HG02798 (cell line): ENCODE measurements around the gene ACOXL.
"Not testable (repeated sequence)": the region's sequence is repeated elsewhere in the genome, so short reads cannot be mapped to it uniquely, and the experiment has no call there.

Source experiments
- ATAC-seq: cut with Tn5 transposase; IDR thresholded peaks from one replicate; pipeline ENCODE4 v1.9.1; 2021; ENCODE audit warnings: mild to moderate bottlenecking; ENCODE audit not compliant: unreplicated experiment, poor library complexity

ACOXL gene

GRCh38 chr2:110848071-110848470 lies 115.7 kb downstream of the ACOXL start:
- no peak for ATAC-seq

- ATAC-seq: no peak
Observed at GRCh38 chr2:110848519-110849030, 116.2 kb downstream of the ACOXL start.

DNA sequence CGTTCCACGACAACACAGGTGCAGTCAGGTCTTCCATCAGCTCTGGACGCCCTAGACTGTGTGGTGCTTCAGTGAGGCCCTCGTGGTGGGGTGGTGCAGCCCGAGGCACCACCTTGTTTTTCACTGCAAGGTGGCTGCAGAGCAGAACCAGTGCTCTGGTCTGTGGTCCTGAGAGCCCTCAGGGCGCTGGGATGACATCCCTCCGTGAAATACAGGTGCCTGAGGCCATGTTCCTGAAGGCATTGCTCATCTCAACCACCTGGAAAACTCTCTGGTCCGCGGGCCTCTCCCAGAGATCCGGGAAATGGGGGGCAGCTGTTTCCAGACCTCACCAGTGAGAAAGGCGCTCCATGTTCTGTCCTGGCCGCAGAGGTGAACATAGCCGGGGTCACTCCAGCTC lies 119.2 kb downstream of the ACOXL start:
- ATAC-seq: no peak

DNA sequence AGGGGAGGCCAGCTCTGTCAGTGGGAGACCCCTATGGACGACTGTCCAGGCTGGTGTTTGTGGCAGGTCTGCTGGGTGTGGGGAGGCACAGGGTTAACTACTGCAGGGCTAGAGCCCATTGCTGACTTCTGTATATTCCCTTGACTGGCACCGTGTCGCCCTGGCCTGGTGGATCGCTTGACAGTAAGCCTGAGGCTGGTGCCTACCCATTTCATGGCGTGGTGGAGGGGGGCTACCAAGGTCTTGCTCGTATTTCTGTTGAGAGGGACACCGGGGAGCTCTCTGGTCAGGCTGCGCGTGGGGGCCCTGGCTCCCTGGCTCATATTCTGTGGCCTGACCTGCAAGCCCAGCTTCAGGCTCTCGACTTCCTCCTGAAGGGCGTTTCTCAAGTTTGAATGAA lies 119.7 kb downstream of the ACOXL start:
- ATAC-seq: no peak

DNA sequence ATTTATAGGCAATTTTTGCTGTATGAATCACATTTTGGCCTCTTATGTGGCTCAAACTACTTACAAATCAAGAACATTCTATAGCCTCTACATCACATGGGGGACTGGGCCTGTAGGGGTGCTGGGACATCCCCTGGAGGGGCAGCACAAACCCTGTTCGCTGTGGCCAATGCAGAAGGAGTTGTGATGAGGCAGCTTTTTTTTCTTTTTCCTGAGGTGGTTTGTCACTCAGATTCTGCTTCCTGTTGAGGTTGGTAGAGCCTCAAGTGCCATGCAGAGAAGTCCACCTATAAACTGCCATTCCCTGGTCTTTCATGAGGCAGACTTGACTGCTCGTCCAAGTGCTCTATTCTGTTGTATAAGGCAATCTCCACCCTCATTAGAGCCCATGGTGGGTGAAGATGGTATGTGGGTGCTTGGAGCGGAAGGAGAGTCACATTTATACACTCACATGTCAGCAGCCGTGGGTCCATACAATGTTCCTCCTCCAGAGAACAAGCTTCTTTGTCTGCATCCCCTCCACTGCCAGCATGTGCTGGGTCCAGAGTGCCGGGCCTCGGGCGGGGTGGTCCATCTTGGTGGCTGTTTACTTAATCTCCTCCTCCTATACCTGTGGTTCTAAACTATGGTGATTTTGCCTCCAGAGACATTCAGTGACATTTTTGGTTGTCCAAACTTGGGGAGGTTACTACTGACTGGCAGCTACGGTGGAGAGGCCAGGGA lies 120.3 kb downstream of the ACOXL start:
- ATAC-seq: no peak

DNA sequence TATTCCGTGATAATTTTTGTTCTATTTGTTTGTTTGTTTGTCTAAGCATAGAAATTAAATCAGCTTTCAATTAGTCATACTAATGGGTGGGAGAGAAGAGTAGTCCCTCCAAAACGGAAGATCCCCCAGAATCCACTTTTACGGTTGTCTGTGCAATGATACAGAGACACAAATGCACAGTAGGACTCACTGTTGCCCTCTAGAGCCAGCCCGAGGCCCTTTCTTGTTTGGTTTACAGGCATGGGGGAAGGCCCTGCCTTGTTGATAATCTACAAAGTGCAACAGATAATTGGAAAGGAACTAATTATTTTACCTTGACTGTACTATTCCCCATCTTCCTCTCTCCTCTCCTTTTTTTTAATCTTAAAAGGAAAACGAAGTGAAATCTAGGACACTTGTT lies 121.1 kb downstream of the ACOXL start:
- ATAC-seq: peak; percentile 31

DNA sequence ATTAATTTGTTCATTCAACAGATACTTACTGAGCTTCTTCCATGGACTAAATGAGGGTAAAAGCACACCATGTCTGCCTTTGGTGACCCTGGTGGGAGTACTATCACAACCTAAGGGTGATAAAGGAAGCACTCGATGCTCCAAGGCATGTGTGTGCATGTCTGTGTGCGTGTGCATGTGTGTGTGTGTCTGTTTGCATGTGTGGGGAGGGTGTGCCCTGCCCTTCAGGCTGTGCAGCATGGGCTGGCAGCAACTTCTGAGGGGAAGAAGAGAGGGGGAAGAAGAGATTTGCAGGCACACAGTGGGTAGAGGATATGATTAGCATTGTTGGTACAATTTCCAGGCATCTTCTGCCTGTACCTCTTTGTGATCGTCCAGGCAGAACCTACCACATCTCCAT lies 121.6 kb downstream of the ACOXL start:
- ATAC-seq: no peak

DNA sequence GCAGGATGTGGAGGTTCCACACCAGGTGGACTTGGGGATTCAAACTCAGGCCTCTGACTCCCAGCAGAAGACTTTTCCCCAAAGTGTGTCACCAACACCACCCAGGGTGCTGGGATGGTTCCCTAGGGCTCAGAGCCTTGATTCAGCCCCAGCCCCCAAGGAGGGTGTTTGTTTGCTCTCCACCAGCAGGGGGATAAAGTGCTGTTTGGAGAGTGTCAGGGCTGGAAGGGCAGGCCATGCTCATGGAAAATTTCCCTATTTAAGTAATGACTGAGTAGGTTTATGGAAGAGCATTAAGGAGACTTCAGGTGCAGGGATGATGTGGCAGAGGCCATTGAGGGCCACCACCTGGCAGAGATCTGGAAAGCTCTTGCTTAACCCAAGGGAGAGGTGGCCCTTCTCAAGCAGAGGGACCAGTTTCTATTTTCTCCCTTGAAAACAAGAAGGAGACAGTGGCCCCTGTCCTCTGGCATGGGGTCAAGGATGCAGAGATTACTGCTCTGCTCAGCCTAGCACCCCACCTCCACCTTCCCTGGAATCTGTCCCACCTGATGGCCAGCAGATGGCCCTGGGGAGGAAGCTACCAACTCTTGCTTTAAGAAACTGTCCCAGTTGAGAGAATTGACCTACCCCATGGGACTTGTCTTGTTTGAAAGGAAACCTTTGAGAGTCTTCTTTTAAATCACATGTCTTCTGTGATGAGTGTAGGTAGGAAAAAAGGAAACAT lies 122.1 kb downstream of the ACOXL start:
- ATAC-seq: no peak

DNA sequence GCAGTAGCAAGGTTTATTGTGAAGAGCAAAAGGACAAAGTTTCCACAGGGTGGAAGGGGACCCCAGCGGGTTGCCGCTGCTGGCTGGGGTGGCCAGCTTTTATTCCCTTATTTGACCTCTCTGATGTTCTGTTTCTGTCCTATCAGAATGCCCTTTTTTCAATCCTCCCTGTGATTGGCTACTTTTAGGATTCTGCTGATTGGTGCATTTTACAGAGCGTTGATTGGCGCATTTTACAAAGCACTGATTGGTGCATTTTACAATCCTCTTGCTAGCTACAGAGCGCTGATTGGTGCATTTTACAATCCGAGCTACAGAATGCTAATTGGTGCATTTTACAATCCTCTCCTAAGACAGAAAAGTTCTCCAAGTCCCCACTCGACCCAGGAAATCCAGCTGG lies 123.5 kb downstream of the ACOXL start:
- ATAC-seq: not testable (repeated sequence)

DNA sequence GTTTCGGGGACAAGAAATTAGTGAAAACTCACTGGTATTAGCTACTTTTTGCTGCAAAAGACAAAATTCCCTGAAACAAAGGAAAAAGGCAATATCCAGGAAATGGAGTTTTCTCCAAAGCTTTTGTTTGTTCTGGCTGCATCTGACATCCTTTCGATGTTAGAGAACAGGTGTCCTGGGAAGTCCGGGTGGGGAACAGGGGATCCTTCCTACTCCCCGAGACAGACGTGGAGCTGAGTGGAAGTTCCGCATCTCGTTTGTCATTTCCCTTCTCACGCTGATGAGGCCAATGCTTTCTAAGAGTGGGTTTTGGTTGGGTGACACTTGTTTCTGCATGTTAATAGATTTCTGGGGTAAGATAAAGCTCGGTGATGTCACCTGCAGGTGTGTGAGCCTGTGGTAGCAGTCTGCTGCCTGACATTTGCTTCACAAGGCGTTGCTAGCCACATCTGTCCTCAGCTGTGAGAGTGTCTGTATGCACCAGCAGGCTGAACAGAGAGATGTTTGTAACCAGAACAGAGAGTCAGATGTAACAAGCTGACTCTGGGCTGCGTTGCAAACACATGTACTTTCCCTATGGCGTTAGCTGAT lies 125.9 kb downstream of the ACOXL start:
- peak; percentile 91 for ATAC-seq

DNA sequence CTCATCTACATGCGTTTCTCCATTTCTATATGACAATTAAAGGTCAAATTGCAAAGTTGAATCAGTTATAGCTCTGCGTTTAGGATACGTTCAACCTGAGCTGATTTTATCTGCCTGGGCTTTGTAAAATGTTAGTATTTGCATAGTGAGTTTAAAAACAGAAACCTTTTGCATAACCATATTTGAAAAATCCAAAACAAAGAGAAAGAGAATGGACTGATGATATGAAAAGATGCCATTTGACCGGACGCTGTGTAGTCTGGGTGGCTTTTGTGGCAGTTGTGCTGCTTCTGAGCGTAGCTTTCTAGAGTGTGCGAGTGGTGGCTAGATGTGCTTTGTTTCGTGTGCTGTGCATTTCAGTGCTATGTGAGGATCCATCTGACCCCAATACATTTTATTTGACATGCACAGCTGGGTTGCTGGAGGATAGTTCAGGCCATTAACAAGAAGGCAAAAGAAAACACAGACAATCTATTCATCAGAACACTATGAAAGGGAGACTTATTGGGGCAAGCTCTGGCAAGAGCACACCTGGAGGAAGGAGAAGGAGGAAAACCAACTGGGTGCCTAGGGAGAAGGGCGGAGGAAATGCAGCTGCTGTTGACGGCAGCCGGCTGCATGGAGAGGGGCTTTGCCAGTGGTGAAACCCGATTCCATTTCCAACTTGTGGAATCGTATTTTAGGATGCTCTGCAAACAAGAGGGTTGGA lies 126.8 kb downstream of the ACOXL start:
- peak; percentile 34 for ATAC-seq

- ATAC-seq: no peak
Observed at GRCh38 chr2:110860630-110861029, 128.3 kb downstream of the ACOXL start.

DNA sequence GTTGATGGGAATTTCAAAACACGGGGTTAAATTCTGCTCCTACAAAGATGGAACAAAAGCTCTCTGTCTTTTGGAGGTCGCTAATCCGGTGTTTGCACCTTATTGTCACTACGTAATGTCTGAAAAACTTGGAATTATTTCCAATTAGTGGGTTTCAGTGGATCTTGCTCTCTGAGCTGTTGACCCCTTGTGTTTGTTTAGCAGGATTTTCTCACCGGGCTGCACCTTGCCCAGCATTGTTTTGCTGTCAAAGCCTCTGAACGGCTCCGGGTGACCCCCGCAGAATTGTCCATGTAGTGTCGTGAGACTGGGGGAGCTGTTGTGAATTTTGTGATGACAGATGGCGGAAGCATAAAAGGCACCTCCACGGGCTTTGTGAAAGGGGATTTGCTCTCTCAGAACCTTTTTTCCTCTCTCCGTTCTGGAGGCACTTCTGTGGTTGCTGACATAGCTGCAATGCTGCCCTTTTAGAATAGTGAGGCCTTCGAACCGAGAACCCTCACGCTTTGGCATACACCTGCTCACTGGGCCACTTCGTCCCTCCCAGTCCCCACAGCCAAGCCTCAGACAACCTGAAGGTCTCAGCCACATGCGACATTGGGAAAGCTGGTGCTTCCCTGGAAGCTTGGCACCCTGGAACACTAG lies 129.4 kb downstream of the ACOXL start:
- no peak for ATAC-seq

DNA sequence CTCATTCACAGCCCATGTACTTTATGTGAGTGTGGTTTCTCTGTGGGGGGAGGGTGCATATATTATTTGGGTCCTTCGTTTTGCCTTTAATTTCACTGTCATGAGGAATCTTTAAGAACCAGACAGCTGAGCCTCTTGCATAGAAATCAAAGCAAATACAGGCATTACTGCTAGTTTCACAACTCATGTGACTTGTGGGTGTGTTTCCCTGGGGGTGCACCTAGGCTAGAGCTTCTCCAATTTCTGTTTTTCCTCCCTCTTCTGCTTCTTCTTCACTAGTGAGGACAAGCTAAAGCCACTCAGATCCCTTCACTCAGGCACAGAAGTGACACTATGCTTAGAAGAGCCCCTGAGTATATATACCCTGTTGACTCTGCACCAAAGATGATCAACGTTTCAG lies 131.4 kb downstream of the ACOXL start:
- no peak for ATAC-seq

- ATAC-seq: no peak
Observed at GRCh38 chr2:110864176-110864575, 131.8 kb downstream of the ACOXL start.

DNA sequence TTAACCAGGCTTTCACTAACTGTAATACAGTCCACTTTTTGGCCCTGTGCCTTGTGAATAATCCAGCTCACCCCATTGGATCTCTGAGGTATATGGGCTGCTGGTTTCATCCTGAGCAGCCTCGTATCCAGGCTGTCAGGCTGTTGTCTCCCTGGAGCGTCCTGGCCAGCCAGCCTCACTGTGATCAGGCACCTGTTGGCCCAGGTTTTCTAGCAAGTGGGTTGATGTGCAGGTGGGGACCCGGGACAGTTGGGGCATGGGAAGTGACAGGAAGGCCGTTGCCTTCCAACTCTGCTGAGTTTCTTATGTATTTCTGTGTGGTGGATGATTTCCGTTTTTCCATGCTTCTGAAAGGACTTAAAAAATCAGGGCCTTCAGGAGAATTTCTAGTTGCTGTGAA lies 132.4 kb downstream of the ACOXL start:
- ATAC-seq: no peak

DNA sequence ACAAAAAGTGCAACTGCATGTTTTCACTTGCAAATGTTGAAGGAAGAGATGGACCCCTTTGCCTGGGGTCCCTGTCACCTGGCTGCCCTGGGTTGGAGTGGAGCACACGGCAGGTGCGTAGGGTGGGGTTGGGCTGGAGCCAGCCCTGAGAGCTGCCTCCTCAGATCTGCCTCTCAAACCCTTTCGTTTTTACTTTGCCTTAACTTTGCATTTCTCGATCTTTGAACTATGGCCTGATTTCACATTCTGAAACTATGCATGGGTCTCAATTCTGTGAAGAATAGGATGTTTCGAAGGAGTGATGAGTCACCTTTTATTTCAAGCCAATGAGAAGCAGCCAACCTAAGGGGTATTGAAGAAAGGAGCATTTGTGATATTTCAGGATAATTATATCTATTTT lies 132.8 kb downstream of the ACOXL start:
- peak; percentile 91 for ATAC-seq

GRCh38 chr2:110866045-110866444 lies 133.7 kb downstream of the ACOXL start:
- no peak for ATAC-seq

GRCh38 chr2:110866466-110866865 lies 134.1 kb downstream of the ACOXL start:
- no peak for ATAC-seq

DNA sequence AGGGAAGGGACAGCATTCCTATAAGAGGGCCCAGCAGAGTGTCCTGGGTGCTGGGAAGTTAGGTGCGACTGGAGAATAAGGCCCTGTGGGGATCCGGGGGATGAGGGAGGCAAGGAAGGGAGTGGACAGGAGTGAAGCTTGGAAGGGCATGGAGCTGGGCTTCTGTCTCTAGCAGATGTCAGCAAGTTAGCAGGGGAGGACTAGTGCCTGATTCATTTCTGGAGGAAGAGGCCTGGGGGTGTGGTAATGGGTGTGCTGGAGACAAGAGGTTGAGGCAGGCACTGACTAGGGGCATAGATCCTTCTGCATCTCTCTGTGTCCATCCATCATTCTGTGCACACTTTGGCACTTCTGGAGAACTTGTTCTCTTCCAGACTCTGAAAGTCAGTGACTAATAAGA lies 134.7 kb downstream of the ACOXL start:
- no peak for ATAC-seq
